Ovary (tissue), 9 donors: ENCODE results near the gene NOTCH4. TPM values are rescaled to one million over a fixed set of nuclear protein-coding genes. Genes with fewer than 3 reads are reported as not detected.
A peak's percentile ranks its signal among the peaks of the same experiment; 100 is the strongest.
"Not testable (repeated sequence)": the region's sequence is repeated elsewhere in the genome, so short reads cannot be mapped to it uniquely, and the experiment has no call there.

Source experiments
- DNase-seq, 5 donors: peaks; one replicate each; pipeline ENCODE4 v3.0.0-alpha.2; 2019 to 2020
- H3K27ac ChIP-seq, 2 donors: fragments of 200-600 bp; one replicate each; pipeline versions ENCODE4 v1.5.1 to v1.8.0; 2019 to 2022
- H3K27me3 ChIP-seq: fragments of 200-600 bp; one replicate; pipeline ENCODE4 v1.8.0; 2022
- H3K36me3 ChIP-seq: fragments of 200-600 bp; sonication (generic); one replicate; pipeline ENCODE4 v1.5.1; 2019
- H3K4me1 ChIP-seq: one replicate; pipeline ENCODE4 v1.8.1; 2013; ENCODE audit warnings: mild to moderate bottlenecking, moderate library complexity; ENCODE audit not compliant: insufficient read depth
- H3K4me3 ChIP-seq: fragments of 200-600 bp; sonication (generic); one replicate; pipeline ENCODE4 v1.5.1; 2017
- H3K9me3 ChIP-seq, 2 donors: fragments of 200-600 bp in 1 of 2; sonication (generic) in 1 of 2; one replicate each; pipeline versions ENCODE4 v1.5.1 to v1.8.1; 2013 to 2019; ENCODE audit warnings: mild to moderate bottlenecking in 1 of 2, moderate library complexity in 1 of 2
- EP300 ChIP-seq: sonication (generic); formaldehyde crosslinking; IDR thresholded peaks from one replicate; pipeline ENCODE4 v1.6.1; 2017; ENCODE audit warnings: antibody characterized with exemption
- POLR2A ChIP-seq: fragments of 450-650 bp; IDR thresholded peaks from one replicate; pipeline ENCODE4 v1.6.1; 2017; ENCODE audit warnings: antibody characterized with exemption, mild to moderate bottlenecking, moderate library complexity
- WGBS, 3 donors: extraction: QIAGEN DNeasy Blood & Tissue Kit in 1 of 3; methylation state at CpG; one replicate each; pipeline versions ENCODE4 v1.1.5 to v1.1.7; 2013 to 2017; 5-methylcytosine and 5-hydroxymethylcytosine counted together
- intact Hi-C, 4 donors: fragments of 100-400 bp; cut with DNase I; formaldehyde crosslinking; loops; one replicate each; pipeline versions ENCODE4 v1.11.0 to v1.15.1; 2022 to 2023
- polyA plus RNA-seq, 2 donors: library from polyadenylated mRNA; stranded (reverse); fragments of 200-250 nt in 1 of 2; fragments of 350-450 nt in 1 of 2; fragmentation: Illumina TruSeq in 1 of 2; extraction: RNeasy Lipid Tissue Mini Kit (QIAGEN cat#74804) in 1 of 2; gene quantifications; one replicate each; pipeline ENCODE4 v1.2.3, GENCODE V29; 2013 to 2014
- total RNA-seq, 7 donors: library from RNA; depleted of rRNA in 2 of 7; stranded (reverse); fragments of >200 nt in 2 of 7; fragmentation: NEBNext Ultra II Directional in 3 of 7; extraction: Animal tissue kit (Norgen Biotek cat#: 25700) in 3 of 7; gene quantifications; one replicate each; pipeline versions ENCODE4 v1.1.0 to v1.2.4, GENCODE V29; 2016 to 2023
- TF ChIP-seq, protein P1 (sequence below), 3 donors: fragments of 450-650 bp in 2 of 3; fragments of 200-600 bp in 1 of 3; IDR thresholded peaks; one replicate each; pipeline versions ENCODE4 v1.5.1 to v1.8.0; 2016 to 2022; ENCODE audit warnings: antibody characterized with exemption in 3 of 3, mild to moderate bottlenecking in 1 of 3
- donor health status: DM: no; HTN: no; CAD: no; lungs with moderate emphysema.
- donor health status: DM: no; HTN: no; CAD: no.
- donor health status: Bipolar disorder and iron deficiency.
- donor health status: DM: yes; HTN: yes; CAD: no.
- donor health status: DM: no; HTN: no; CAD: no.
- donor health status: DM: yes; HTN: yes; CAD: no.

Gene NOTCH4
- total and polyA plus RNA-seq, 9 donors = 7.2 to 21.2 (median 12.4) TPM

DNA sequence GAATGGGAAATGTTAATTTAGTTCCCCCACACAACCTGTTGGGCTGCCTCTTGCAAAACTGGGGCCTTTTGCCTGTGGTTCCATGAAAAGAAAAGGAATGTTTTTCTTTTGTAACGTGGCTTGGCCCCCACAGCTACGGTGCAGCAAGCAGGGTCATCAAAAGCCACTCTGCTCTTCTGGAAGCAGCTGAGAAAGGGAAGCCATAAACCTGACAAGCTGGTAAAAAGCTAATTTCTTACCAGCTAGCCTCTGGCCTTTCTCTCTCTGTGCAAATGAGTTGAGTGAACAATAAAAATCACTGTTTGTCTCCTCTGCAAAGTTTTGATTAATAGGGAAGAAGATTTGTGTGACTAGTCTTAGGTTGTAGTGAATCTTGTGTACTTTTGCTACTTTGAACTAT lies 23.5 kb upstream of the NOTCH4 start:
- 0 to 33% (median 26%) methylated on average over 2 of the region's 2 CpGs for WGBS, 3 donors
- DNase-seq = no peak
- no peak overlapping the region for H3K4me3 ChIP-seq
- no peaks in the 10 kb centered on the region for H3K4me1 ChIP-seq
- intact Hi-C loops = loop anchor here in 3 of 4 donors (5.0 to 10.0 kb wide), 3 partner anchors 165 to 175 kb away; no protein-coding TSS in a partner anchor
- H3K27ac ChIP-seq = no peak overlapping the region
- H3K27me3 ChIP-seq = no peaks in the 10 kb centered on the region
- H3K9me3 ChIP-seq = no peaks in the 10 kb centered on the region
- H3K36me3 ChIP-seq = no peaks in the 10 kb centered on the region
- TF ChIP-seq, protein P1, sequence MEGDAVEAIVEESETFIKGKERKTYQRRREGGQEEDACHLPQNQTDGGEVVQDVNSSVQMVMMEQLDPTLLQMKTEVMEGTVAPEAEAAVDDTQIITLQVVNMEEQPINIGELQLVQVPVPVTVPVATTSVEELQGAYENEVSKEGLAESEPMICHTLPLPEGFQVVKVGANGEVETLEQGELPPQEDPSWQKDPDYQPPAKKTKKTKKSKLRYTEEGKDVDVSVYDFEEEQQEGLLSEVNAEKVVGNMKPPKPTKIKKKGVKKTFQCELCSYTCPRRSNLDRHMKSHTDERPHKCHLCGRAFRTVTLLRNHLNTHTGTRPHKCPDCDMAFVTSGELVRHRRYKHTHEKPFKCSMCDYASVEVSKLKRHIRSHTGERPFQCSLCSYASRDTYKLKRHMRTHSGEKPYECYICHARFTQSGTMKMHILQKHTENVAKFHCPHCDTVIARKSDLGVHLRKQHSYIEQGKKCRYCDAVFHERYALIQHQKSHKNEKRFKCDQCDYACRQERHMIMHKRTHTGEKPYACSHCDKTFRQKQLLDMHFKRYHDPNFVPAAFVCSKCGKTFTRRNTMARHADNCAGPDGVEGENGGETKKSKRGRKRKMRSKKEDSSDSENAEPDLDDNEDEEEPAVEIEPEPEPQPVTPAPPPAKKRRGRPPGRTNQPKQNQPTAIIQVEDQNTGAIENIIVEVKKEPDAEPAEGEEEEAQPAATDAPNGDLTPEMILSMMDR (IDR thresholded peaks at IDR 0.05) = no peak
- TF ChIP-seq EP300 (no peak), POLR2A (no peak)

DNA sequence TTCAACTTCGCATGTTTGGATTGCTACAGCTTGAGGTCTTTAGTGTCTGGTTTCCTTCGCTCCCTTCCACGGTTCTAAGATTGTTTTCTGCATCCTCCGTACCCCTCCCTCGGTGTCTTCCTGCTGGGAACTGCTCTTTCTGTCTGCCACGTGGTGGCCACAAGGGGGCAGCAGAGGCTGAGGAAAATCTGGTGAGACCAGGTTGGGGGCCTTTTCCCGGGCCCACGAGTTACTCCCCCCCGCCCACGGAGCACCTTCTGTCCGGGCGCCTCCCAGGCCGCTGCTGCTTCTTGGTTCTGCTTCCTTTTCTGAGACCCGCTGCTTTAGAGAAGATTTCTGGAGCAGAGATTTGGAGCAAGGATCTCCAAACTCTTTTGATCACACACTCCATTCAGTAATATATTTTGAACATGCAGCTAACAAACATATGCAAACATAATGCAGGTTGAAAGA lies 21.1 kb upstream of the NOTCH4 start:
- DNase-seq = peak; percentile 88 to 94 (median 92)
- intact Hi-C loops = loop anchor here in 3 of 4 donors (5.0 to 10.0 kb wide), 3 partner anchors 167 to 177 kb away; no protein-coding TSS in a partner anchor
- Histone ChIP-seq H3K9me3 (no peaks in the 10 kb centered on the region), H3K4me3 (no peak overlapping the region), H3K27me3 (no peaks in the 10 kb centered on the region), H3K4me1 (no peaks in the 10 kb centered on the region), H3K36me3 (no peaks in the 10 kb centered on the region), H3K27ac (peak overlapping the region; percentile 0 to 30)
- 0 to 1% (median 0%) methylated on average over 14 of the region's 14 CpGs for WGBS, 3 donors
- TF ChIP-seq, protein P1 (IDR thresholded peaks at IDR 0.05) = peak; percentile 82 to 91 (median 90)
- TF ChIP-seq EP300 = no peak
- TF ChIP-seq POLR2A = no peak

DNA sequence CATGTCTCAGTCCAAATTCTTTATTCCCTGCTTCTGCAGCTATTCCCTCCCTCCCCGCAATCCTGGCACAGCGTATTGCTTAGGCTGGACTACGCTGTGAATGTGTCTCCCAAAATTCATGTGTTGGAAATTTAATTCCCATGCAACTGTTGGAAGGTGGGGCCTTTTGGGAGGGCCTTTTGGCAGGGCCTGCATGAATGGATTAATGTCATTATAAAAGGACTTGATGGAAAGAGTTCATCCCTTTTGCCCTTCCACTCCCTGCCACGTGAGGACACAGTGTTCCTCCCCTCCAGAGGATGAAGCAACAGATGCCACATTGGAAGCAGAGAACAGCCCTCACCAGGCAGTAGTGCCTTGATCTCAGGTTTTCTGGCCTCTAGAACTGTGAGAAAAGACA lies 20.4 kb upstream of the NOTCH4 start:
- DNase-seq = peak in 1 of 5 donors; percentile 33
- Histone ChIP-seq H3K27me3 (no peaks in the 10 kb centered on the region), H3K4me3 (no peak overlapping the region), H3K4me1 (no peaks in the 10 kb centered on the region), H3K36me3 (no peaks in the 10 kb centered on the region), H3K9me3 (no peaks in the 10 kb centered on the region), H3K27ac (peak overlapping the region in 1 of 2 donors; percentile 0)
- 56 to 92% (median 84%) methylated on average over 4 of the region's 4 CpGs for WGBS, 3 donors
- TF ChIP-seq EP300 (no peak), POLR2A (no peak)
- TF ChIP-seq, protein P1 (IDR thresholded peaks at IDR 0.05) = no peak
- intact Hi-C loops = loop anchor here in 1 of 4 donors (10.0 kb wide), 1 partner anchor 171 kb away; no protein-coding TSS in a partner anchor

DNA sequence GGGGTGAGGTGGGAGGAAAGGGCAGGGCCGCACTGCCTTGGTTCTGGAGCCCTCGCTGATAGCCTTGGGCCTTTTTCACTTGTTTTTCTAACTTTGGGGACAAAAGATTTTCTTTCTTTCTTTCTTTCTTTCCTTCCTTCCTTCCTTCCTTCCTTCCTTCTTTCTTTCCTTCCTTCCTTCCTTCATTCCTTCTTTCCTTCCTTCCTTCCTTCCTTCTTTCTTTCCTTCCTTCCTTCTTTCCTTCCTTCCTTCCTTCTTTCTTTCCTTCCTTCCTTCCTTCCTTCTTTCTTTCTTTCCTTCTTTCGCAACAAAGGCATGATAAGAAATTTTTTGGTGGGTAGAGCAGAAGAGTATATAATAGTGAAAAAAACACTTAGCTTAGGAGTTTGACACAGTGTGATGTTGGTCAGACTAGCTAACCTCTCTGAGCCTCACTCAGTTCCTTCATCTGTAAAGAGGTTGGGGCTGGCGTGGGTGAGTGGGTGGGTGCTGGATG lies 18.5 kb upstream of the NOTCH4 start:
- WGBS, 3 donors = 75 to 84% (median 84%) methylated on average over 4 of the region's 4 CpGs
- not testable (repeated sequence) for DNase-seq, H3K4me1 ChIP-seq, H3K9me3 ChIP-seq, H3K27me3 ChIP-seq, H3K36me3 ChIP-seq, H3K4me3 ChIP-seq, H3K27ac ChIP-seq
- intact Hi-C loops = loop anchor here in 1 of 4 donors (10.0 kb wide), 1 partner anchor 172 kb away; no protein-coding TSS in a partner anchor

DNA sequence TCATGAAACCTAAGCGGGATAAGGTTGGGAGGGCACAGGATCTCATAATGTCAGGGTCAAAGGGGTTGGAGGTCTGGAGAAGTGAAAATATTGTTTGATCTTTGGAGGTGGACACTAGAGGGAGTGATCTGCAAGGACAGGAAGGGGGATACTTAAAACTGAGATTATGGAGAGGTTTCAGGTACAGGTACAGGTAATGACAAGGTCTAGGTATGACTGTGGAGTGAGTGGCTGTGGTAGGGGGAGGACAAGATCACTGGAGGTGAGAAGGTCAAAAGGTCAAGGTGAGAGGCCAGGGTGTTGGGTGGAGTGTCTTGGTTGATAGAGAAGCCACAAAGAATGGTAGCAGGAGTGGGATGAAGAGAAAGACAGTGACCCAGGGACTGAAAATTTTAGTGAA lies 16.8 kb upstream of the NOTCH4 start:
- no peak overlapping the region for H3K27ac ChIP-seq
- no peaks in the 10 kb centered on the region for H3K27me3 ChIP-seq
- no peaks in the 10 kb centered on the region for H3K9me3 ChIP-seq
- H3K4me1 ChIP-seq = no peaks in the 10 kb centered on the region
- no peaks in the 10 kb centered on the region for H3K36me3 ChIP-seq
- WGBS, 3 donors = 83 to 89% (median 85%) methylated on average over 1 of the region's 1 CpG
- TF ChIP-seq, protein P1 (IDR thresholded peaks at IDR 0.05) = no peak
- TF ChIP-seq POLR2A = no peak
- TF ChIP-seq EP300 = no peak
- no peak overlapping the region for H3K4me3 ChIP-seq
- intact Hi-C loops = loop anchor here in 1 of 4 donors (10.0 kb wide), 1 partner anchor 174 kb away; no protein-coding TSS in a partner anchor
- no peak for DNase-seq
